ENCODE results near the gene ZNF219. TPM values are rescaled to one million over a fixed set of nuclear protein-coding genes. Genes with fewer than 3 reads are reported as not detected.

ZNF219 gene
- polyA plus RNA-seq (2013): 11.7 and 12.0 TPM in 2 replicates

GRCh38 chr14:21098076-21098891 is at the start of gene ZNF219:
ZNF219 (minus strand) TSS chr14:21098655; CDS start chr14:21093591, 5,064 bp downstream.
- peak within 1 kb of the TSS; percentile 43 for H3K18ac ChIP-seq (ENCODE audit: low read length)
- no CpG with 5 or more reads among the region's 90 CpGs for WGBS (ENCODE audit: extremely low coverage, insufficient coverage, insufficient read length)
- no peak within 1 kb of the TSS for H2BK5ac ChIP-seq (ENCODE audit: low read depth, low read length, poor library complexity)
- H3K36me3 ChIP-seq (ENCODE audit: control insufficient read depth in 1 of 2, insufficient read depth in 2 of 2, low read length in 2 of 2): no peaks in the 10 kb centered on the region
- H3K27me3 ChIP-seq (ENCODE audit: insufficient read depth, low read length): no peaks in the 10 kb centered on the region
- H3K4me1 ChIP-seq (ENCODE audit: control insufficient read depth in 1 of 2, insufficient read depth in 2 of 2, low read length in 2 of 2): peaks cover 7 to 29% of the 10 kb centered on the region in 2 experiments
- DNase-seq: peak in 1 of 2 donors; percentile 58
- H3K9me3 ChIP-seq (ENCODE audit: insufficient read depth, low read depth, low read length): peaks cover 2% of the 10 kb centered on the region
- H3K23ac ChIP-seq (ENCODE audit: low read length): no peak within 1 kb of the TSS
- peak within 1 kb of the TSS; percentile 44 for H3K9ac ChIP-seq (ENCODE audit: low read length)
- H4K91ac ChIP-seq (ENCODE audit: low read depth, low read length): no peak within 1 kb of the TSS
- H2BK12ac ChIP-seq (ENCODE audit: low read length): no peak within 1 kb of the TSS
- H3K4ac ChIP-seq (ENCODE audit: low read depth, low read length): no peak within 1 kb of the TSS
- no peak within 1 kb of the TSS for H3K14ac ChIP-seq (ENCODE audit: low read length)
- peak within 1 kb of the TSS; percentile 70 for H3K4me3 ChIP-seq (ENCODE audit: low read depth, low read length)
- H2BK120ac ChIP-seq (ENCODE audit: insufficient read depth, low read length, poor library complexity): no peak within 1 kb of the TSS
- H2AK5ac ChIP-seq (ENCODE audit: low read length): no peak within 1 kb of the TSS
- H4K8ac ChIP-seq (ENCODE audit: low read depth, low read length): peak within 1 kb of the TSS; percentile 20
- no peak within 1 kb of the TSS for H2AFZ ChIP-seq (ENCODE audit: insufficient read depth, low read length, poor library complexity)
- no peak within 1 kb of the TSS for H3K27ac ChIP-seq (ENCODE audit: low read depth, low read length)
- H3K79me1 ChIP-seq (ENCODE audit: low read length): peaks cover under 1% of the 10 kb centered on the region
- no peak within 1 kb of the TSS for H4K12ac ChIP-seq (ENCODE audit: low read depth, low read length)
- no peaks in the 10 kb centered on the region for H3K79me2 ChIP-seq (ENCODE audit: control insufficient read depth, insufficient read depth, low read length, poor library complexity)
- H3K4me2 ChIP-seq (ENCODE audit: low read length): peak within 1 kb of the TSS; percentile 93

- Histone ChIP-seq H3K23ac (ENCODE audit: low read length) (no peak overlapping the region), H3K4me3 (ENCODE audit: low read depth, low read length) (no peak overlapping the region), H3K27ac (ENCODE audit: low read depth, low read length) (no peak overlapping the region), H3K4ac (ENCODE audit: low read depth, low read length) (no peak overlapping the region), H2BK12ac (ENCODE audit: low read length) (no peak overlapping the region), H4K8ac (ENCODE audit: low read depth, low read length) (no peak overlapping the region), H2BK5ac (ENCODE audit: low read depth, low read length, poor library complexity) (no peak overlapping the region), H3K79me1 (ENCODE audit: low read length) (no peaks in the 10 kb centered on the region), H2BK120ac (ENCODE audit: insufficient read depth, low read length, poor library complexity) (no peak overlapping the region), H3K18ac (ENCODE audit: low read length) (no peak overlapping the region), H4K91ac (ENCODE audit: low read depth, low read length) (no peak overlapping the region), H3K9ac (ENCODE audit: low read length) (no peak overlapping the region), H3K9me3 (ENCODE audit: insufficient read depth, low read depth, low read length) (no peaks in the 10 kb centered on the region), H3K14ac (ENCODE audit: low read length) (no peak overlapping the region), H3K36me3 (ENCODE audit: control insufficient read depth in 1 of 2, insufficient read depth in 2 of 2, low read length in 2 of 2) (no peaks in the 10 kb centered on the region), H2AK5ac (ENCODE audit: low read length) (no peak overlapping the region), H3K4me1 (ENCODE audit: control insufficient read depth in 1 of 2, insufficient read depth in 2 of 2, low read length in 2 of 2) (no peaks in the 10 kb centered on the region), H2AFZ (ENCODE audit: insufficient read depth, low read length, poor library complexity) (no peak overlapping the region), H3K27me3 (ENCODE audit: insufficient read depth, low read length) (no peaks in the 10 kb centered on the region), H3K79me2 (ENCODE audit: control insufficient read depth, insufficient read depth, low read length, poor library complexity) (no peaks in the 10 kb centered on the region), H4K12ac (ENCODE audit: low read depth, low read length) (no peak overlapping the region), H3K4me2 (ENCODE audit: low read length) (no peak overlapping the region)
- no peak for DNase-seq
Measured at GRCh38 chr14:21145437-21145836, 47.0 kb upstream of the ZNF219 start.

DNA sequence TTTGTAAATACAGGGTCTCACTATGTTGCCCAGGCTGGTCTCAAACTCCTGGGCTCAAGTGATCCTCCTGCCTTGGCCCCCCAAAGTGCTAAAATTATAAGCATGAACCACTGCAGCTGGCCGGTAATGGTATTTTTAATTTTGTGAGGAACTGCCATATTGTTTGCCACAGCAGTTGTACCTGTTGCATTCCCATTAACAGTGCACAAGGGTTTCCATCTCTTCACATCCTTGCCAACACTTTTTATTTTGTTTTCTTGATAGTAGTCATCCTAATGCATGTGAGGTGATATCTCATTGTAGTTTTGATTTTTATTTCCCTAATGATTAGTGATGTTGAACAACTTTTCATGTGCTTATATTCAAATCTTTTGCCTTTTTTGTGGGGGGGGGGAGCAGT is 43.9 kb upstream of the ZNF219 start:
- no peak overlapping the region for H4K8ac ChIP-seq (ENCODE audit: low read depth, low read length)
- H3K27me3 ChIP-seq (ENCODE audit: insufficient read depth, low read length): no peaks in the 10 kb centered on the region
- no peak overlapping the region for H3K4me3 ChIP-seq (ENCODE audit: low read depth, low read length)
- no peaks in the 10 kb centered on the region for H3K36me3 ChIP-seq (ENCODE audit: control insufficient read depth in 1 of 2, insufficient read depth in 2 of 2, low read length in 2 of 2)
- H2BK12ac ChIP-seq (ENCODE audit: low read length): no peak overlapping the region
- no peak for DNase-seq
- H3K4ac ChIP-seq (ENCODE audit: low read depth, low read length): no peak overlapping the region
- no peak overlapping the region for H2BK5ac ChIP-seq (ENCODE audit: low read depth, low read length, poor library complexity)
- no peak overlapping the region for H4K91ac ChIP-seq (ENCODE audit: low read depth, low read length)
- H4K12ac ChIP-seq (ENCODE audit: low read depth, low read length): no peak overlapping the region
- H3K14ac ChIP-seq (ENCODE audit: low read length): no peak overlapping the region
- H3K4me1 ChIP-seq (ENCODE audit: control insufficient read depth in 1 of 2, insufficient read depth in 2 of 2, low read length in 2 of 2): no peaks in the 10 kb centered on the region
- no peaks in the 10 kb centered on the region for H3K79me1 ChIP-seq (ENCODE audit: low read length)
- H3K9me3 ChIP-seq (ENCODE audit: insufficient read depth, low read depth, low read length): no peaks in the 10 kb centered on the region
- H2AFZ ChIP-seq (ENCODE audit: insufficient read depth, low read length, poor library complexity): no peak overlapping the region
- H2AK5ac ChIP-seq (ENCODE audit: low read length): no peak overlapping the region
- H3K23ac ChIP-seq (ENCODE audit: low read length): no peak overlapping the region
- no peak overlapping the region for H3K27ac ChIP-seq (ENCODE audit: low read depth, low read length)
- H3K4me2 ChIP-seq (ENCODE audit: low read length): no peak overlapping the region
- no peak overlapping the region for H3K9ac ChIP-seq (ENCODE audit: low read length)
- no peaks in the 10 kb centered on the region for H3K79me2 ChIP-seq (ENCODE audit: control insufficient read depth, insufficient read depth, low read length, poor library complexity)
- H2BK120ac ChIP-seq (ENCODE audit: insufficient read depth, low read length, poor library complexity): no peak overlapping the region
- WGBS (ENCODE audit: extremely low coverage, insufficient coverage, insufficient read length): no CpG with 5 or more reads among the region's 1 CpG
- H3K18ac ChIP-seq (ENCODE audit: low read length): no peak overlapping the region

DNA sequence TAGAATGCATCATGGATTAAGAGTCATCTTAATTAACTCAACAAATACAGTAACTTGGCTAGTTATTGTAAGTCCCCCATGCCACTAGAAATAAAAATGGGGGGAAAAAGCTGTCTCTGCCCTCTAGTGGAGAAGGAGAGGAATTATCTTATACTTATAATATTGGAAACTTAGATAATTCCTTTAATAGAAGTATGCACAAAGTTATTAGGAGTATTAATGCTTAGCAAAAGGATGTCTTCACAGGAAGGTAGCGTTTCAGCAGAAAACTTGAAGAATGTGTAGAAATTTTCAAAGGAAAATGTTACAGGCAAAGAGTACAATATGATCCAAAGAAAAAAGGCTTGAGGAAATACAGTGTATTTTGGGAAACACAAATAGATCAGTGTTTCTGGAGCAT is 37.6 kb upstream of the ZNF219 start:
- Histone ChIP-seq H3K4me3 (ENCODE audit: low read depth, low read length) (no peak overlapping the region), H3K4ac (ENCODE audit: low read depth, low read length) (no peak overlapping the region), H2BK120ac (ENCODE audit: insufficient read depth, low read length, poor library complexity) (no peak overlapping the region), H3K79me1 (ENCODE audit: low read length) (no peaks in the 10 kb centered on the region), H3K79me2 (ENCODE audit: control insufficient read depth, insufficient read depth, low read length, poor library complexity) (no peaks in the 10 kb centered on the region), H3K18ac (ENCODE audit: low read length) (no peak overlapping the region), H3K36me3 (ENCODE audit: control insufficient read depth in 1 of 2, insufficient read depth in 2 of 2, low read length in 2 of 2) (no peaks in the 10 kb centered on the region), H3K4me1 (ENCODE audit: control insufficient read depth in 1 of 2, insufficient read depth in 2 of 2, low read length in 2 of 2) (no peaks in the 10 kb centered on the region), H3K9me3 (ENCODE audit: insufficient read depth, low read depth, low read length) (no peaks in the 10 kb centered on the region), H2AK5ac (ENCODE audit: low read length) (no peak overlapping the region), H2BK12ac (ENCODE audit: low read length) (no peak overlapping the region), H4K8ac (ENCODE audit: low read depth, low read length) (no peak overlapping the region), H3K14ac (ENCODE audit: low read length) (no peak overlapping the region), H3K23ac (ENCODE audit: low read length) (no peak overlapping the region), H3K27me3 (ENCODE audit: insufficient read depth, low read length) (no peaks in the 10 kb centered on the region), H2BK5ac (ENCODE audit: low read depth, low read length, poor library complexity) (no peak overlapping the region), H4K12ac (ENCODE audit: low read depth, low read length) (no peak overlapping the region), H2AFZ (ENCODE audit: insufficient read depth, low read length, poor library complexity) (no peak overlapping the region), H3K9ac (ENCODE audit: low read length) (no peak overlapping the region), H4K91ac (ENCODE audit: low read depth, low read length) (no peak overlapping the region), H3K27ac (ENCODE audit: low read depth, low read length) (no peak overlapping the region), H3K4me2 (ENCODE audit: low read length) (no peak overlapping the region)
- WGBS (ENCODE audit: extremely low coverage, insufficient coverage, insufficient read length): no CpG with 5 or more reads among the region's 1 CpG
- DNase-seq: peak in 1 of 2 donors; percentile 15

Measured in trophoblast cell (in vitro differentiated cells and primary cell).